ENCODE results near the gene ANG. TPM values are rescaled to one million over a fixed set of nuclear protein-coding genes. Genes with fewer than 3 reads are reported as not detected.
"Not testable (repeated sequence)": the region's sequence is repeated elsewhere in the genome, so short reads cannot be mapped to it uniquely, and the experiment has no call there.

Gene ANG
- 7.3 to 10.2 TPM (median 9.1 TPM) in 3 replicates for total RNA-seq
- long read RNA-seq, transcript ANG-201 (2 exons, 1,222 nt): major isoform, 5 of 5 reads
- long read RNA-seq, partial matches to known transcripts: 0 of 5 reads
- long read RNA-seq, other reads (novel, unspliced or antisense): 0 of 5 reads

DNA sequence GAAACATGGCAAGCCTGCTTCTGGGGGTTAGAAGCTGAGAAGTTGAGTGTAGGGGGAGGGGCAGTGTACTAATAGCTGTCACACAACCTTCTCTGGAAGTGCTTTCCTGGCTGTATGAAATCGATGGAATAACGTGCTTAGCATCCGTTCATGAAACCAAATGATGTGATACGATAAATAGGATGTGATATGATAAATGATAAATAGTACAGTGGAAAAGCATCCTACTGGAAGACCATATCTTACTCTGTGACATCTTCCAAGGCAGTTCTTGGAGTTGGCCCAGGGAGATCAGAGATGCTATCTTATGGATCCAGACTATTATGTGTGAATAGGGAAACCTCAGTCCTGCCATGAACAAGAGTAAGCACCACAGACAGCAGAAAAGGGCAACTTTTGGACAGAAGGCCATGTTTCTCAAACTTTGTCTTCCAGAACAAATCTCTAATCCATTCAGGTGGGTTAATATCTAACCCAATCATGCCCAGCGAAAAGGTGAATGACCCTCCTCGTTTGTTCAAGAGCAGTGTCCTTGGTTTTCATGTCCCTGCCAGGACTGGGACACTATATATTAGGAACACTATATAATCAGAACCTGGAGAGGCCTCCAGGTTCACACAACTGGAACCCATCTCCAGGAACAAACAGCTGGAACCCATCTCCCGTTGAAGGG lies at the start of gene ANG:
Gene ANG, plus strand, starts transcription at position 598 of the 673 bp plus-strand sequence. CDS start 4,801 bp downstream, outside the sequence.
- DNase-seq (ENCODE audit: low spot score): no peak
- no peaks in the 10 kb centered on the region for H3K36me3 Mint-ChIP-seq (ENCODE audit: low read depth)
- no peaks in the 10 kb centered on the region for H3K9me3 Mint-ChIP-seq (ENCODE audit: low read depth)
- no peak within 1 kb of the TSS for H3K4me3 Mint-ChIP-seq (ENCODE audit: unreplicated experiment)
- H3K27ac Mint-ChIP-seq (ENCODE audit: unreplicated experiment): no peak within 1 kb of the TSS
- H3K4me1 Mint-ChIP-seq (ENCODE audit: low read depth): peaks cover 31% of the 10 kb centered on the region
- H3K27me3 Mint-ChIP-seq (ENCODE audit: low read depth): no peaks in the 10 kb centered on the region
- no peak for TF ChIP-seq CTCF (IDR thresholded peaks at IDR 0.05)

DNA sequence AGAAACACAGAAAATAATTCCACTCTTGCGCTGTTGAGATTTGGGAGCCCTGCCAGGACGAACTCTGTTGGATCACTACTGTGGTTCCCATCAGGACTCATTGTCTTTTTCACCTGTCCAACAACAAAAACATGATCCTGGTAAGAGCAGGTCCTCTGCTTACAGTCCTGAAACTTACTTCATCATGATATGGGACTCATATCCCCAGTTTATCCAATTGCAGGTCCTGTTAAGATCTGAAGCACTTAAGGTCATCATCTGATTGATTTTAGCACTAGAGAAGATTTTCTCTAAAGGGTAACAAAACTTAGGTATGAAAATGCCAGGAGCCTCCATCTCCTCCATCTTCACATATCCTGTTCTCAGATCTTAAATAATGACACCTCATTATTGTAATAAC lies 47.0 kb upstream of the ANG start, which contains the start of gene OR6S1:
Gene OR6S1, minus strand, starts transcription at position 101 of the 400 bp plus-strand sequence. Its CDS starts 0 bp downstream, at position 101.
- Mint-ChIP-seq H3K36me3 (ENCODE audit: low read depth) (peaks cover 3% of the 10 kb centered on the region), H3K27me3 (ENCODE audit: low read depth) (peaks cover 47% of the 10 kb centered on the region), H3K4me1 (ENCODE audit: low read depth) (no peaks in the 10 kb centered on the region), H3K27ac (ENCODE audit: unreplicated experiment) (no peak within 1 kb of the TSS), H3K4me3 (ENCODE audit: unreplicated experiment) (no peak within 1 kb of the TSS), H3K9me3 (ENCODE audit: low read depth) (no peaks in the 10 kb centered on the region)
- no peak for DNase-seq (ENCODE audit: low spot score)
- no peak for TF ChIP-seq CTCF (IDR thresholded peaks at IDR 0.05)

DNA sequence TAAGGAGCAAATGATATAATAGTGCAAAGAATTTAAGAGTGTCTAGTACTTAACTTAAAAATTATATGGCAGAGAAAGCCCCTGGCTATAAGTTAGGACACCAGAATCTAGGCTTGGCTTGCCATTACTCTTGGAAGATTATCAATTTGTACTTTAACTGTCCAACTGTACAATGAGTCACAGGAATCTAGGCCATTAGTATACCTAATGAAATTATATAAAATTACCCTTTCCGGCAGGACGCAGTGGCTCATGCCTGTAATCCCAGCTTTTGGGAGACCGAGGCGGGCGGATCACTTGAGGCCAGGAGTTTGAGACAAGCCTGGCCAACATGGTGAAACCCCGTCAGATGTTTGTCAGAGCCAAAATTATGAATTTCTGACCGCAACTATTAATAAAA lies 46.4 kb upstream of the ANG start:
- Mint-ChIP-seq H3K4me3 (ENCODE audit: unreplicated experiment) (no peak overlapping the region), H3K27me3 (ENCODE audit: low read depth) (peaks cover 46% of the 10 kb centered on the region), H3K36me3 (ENCODE audit: low read depth) (peaks cover 3% of the 10 kb centered on the region), H3K9me3 (ENCODE audit: low read depth) (no peaks in the 10 kb centered on the region), H3K27ac (ENCODE audit: unreplicated experiment) (no peak overlapping the region), H3K4me1 (ENCODE audit: low read depth) (no peaks in the 10 kb centered on the region)
- DNase-seq (ENCODE audit: low spot score): no peak
- TF ChIP-seq CTCF (IDR thresholded peaks at IDR 0.05): no peak

DNA sequence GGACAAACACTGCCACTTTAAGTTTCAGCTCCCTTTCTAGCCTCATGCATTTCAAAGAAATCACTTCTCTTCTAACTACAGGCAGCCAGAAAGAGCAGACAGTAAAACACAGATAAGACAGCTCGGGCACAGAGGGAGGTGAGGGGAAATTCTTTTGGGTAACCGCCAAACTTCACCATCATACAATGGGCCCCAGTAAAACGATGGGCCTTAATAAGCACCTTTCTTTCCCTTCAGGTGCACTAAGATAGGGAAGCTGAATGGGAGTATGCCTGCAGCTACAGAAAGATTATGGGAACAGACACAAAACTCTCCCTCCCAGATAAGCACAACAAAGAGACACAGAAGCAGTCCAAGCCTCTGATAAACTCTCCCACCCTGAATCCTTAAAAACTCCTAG lies 45.8 kb upstream of the ANG start:
- not testable (repeated sequence) for H3K27ac Mint-ChIP-seq (ENCODE audit: unreplicated experiment)

DNA sequence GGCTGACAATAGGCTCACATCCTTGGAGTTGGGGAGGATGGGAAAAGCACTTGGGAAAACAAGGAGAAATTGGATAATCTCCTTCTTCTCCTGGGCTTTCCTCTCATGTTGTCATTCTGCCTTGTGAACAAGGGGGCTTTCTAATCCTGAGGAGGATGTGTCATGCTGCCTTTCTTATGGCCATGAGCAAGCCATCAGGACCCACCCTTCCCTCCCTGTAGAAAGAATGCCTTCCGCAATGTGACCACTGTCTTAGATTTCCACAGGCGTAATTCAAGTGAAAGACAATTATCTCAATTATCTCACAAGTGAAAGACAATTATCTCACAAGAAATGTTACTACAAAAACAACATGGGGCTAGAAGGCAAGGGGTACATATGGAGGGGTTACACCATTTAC lies 44.0 kb upstream of the ANG start:
- Mint-ChIP-seq H3K4me1 (ENCODE audit: low read depth) (no peaks in the 10 kb centered on the region), H3K36me3 (ENCODE audit: low read depth) (peaks cover 3% of the 10 kb centered on the region), H3K27ac (ENCODE audit: unreplicated experiment) (no peak overlapping the region), H3K9me3 (ENCODE audit: low read depth) (no peaks in the 10 kb centered on the region), H3K4me3 (ENCODE audit: unreplicated experiment) (no peak overlapping the region), H3K27me3 (ENCODE audit: low read depth) (peaks cover 46% of the 10 kb centered on the region)
- no peak for TF ChIP-seq CTCF (IDR thresholded peaks at IDR 0.05)
- no peak for DNase-seq (ENCODE audit: low spot score)

More for the DNA sequence above, 45.8 kb upstream of the ANG start:
- not testable (repeated sequence) for H3K9me3 Mint-ChIP-seq (ENCODE audit: low read depth); H3K4me1 Mint-ChIP-seq (ENCODE audit: low read depth); DNase-seq (ENCODE audit: low spot score); H3K4me3 Mint-ChIP-seq (ENCODE audit: unreplicated experiment); H3K36me3 Mint-ChIP-seq (ENCODE audit: low read depth)
- H3K27me3 Mint-ChIP-seq (ENCODE audit: low read depth): peaks cover 47% of the 10 kb centered on the region

- H3K27ac Mint-ChIP-seq (ENCODE audit: unreplicated experiment): no peak overlapping the region
- no peaks in the 10 kb centered on the region for H3K9me3 Mint-ChIP-seq (ENCODE audit: low read depth)
- no peak overlapping the region for H3K4me3 Mint-ChIP-seq (ENCODE audit: unreplicated experiment)
- no peak for TF ChIP-seq CTCF (IDR thresholded peaks at IDR 0.05)
- DNase-seq (ENCODE audit: low spot score): no peak
- peaks cover 3% of the 10 kb centered on the region for H3K36me3 Mint-ChIP-seq (ENCODE audit: low read depth)
- no peaks in the 10 kb centered on the region for H3K4me1 Mint-ChIP-seq (ENCODE audit: low read depth)
- H3K27me3 Mint-ChIP-seq (ENCODE audit: low read depth): peaks cover 46% of the 10 kb centered on the region
These were observed 43.1 kb upstream of the ANG start for GRCh38 chr14:20645481-20645880.
